Fibroblast of mammary gland (primary cell): ENCODE results near the gene KYNU.
A peak's percentile ranks its signal among the peaks of the same experiment; 100 is the strongest.

Source experiments
- DNase-seq: peaks from one replicate; pipeline ENCODE4 v3.0.0-alpha.2; 2010; ENCODE audit warnings: low read depth
- H3K4me3 ChIP-seq: 2 replicates; pipeline ENCODE4 v1.5.1; 2011; ENCODE audit warnings: low read depth, mild to moderate bottlenecking, low read length, moderate library complexity; ENCODE audit not compliant: control insufficient read depth
- CTCF ChIP-seq: conservative IDR thresholded peaks from 2 replicates; pipeline ENCODE4 v1.5.1; 2011; ENCODE audit warnings: low read depth, low read length, inconsistent platforms; ENCODE audit not compliant: control insufficient read depth, insufficient read depth

KYNU gene

DNA sequence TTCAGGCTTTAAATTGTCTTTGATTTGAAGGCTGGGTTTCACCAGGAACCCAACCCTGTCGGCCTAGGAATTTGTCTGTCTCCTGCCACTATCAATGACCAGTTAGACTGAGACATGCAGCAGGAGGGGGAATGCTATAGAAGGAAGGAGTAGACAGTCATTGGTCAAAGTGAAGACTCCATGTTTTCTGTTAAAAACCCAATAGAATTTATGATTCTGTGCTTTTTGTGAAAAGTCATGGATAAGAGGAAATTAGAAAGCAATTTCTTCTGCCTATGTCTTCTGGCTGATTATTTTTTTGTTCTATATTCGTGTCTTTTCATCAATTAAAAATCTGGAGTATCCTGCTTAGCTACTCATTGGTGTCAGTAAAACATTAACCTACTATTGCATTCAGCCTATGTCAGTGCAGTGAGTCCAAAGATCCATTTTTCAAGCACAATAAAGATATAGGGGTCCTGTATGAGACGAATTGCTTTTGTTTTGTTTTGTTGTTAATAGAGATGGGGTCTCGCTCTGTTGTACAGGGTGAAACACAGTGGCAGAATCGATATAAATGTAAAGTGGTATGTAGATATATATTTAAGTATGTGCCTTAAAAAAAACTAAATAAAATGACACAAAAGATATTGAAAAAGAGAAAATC is 7.9 kb upstream of the KYNU start:
- no peak for DNase-seq
- H3K4me3 ChIP-seq, result no peak overlapping the region
- TF ChIP-seq CTCF, result no peak

DNA sequence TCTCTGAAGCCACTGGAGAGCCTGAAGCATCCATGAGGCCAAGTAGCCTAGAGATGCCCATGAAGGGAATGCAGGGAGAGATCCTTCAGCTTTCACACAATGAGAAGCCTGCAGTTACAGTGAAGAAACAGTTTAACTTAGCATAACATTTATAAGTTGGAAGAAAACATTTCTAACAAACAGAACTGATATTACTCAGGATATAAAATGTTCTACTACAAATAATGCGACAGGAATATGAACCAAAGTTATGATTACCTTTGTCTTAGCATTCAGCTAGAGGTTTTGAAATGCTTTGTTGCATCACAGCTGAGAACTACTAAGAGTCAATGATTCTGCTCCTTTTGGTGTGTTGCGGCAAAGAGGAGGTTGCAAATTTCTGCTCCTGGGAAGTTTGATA is 6.9 kb upstream of the KYNU start:
- peak; percentile 26 for DNase-seq
- H3K4me3 ChIP-seq, result no peak overlapping the region
- TF ChIP-seq CTCF, result no peak

- DNase-seq, result no peak
- no peak for TF ChIP-seq CTCF
- H3K4me3 ChIP-seq, result no peak overlapping the region
Measured at GRCh38 chr2:142871396-142871795, 6.1 kb upstream of the KYNU start.

GRCh38 chr2:142872882-142873724 is 4.4 kb upstream of the KYNU start:
- no peak overlapping the region for H3K4me3 ChIP-seq
- no peak for TF ChIP-seq CTCF
- peak; percentile 97 for DNase-seq

GRCh38 chr2:142873831-142874287 is 3.6 kb upstream of the KYNU start:
- no peak for TF ChIP-seq CTCF
- H3K4me3 ChIP-seq, result no peak overlapping the region
- DNase-seq, result no peak

DNA sequence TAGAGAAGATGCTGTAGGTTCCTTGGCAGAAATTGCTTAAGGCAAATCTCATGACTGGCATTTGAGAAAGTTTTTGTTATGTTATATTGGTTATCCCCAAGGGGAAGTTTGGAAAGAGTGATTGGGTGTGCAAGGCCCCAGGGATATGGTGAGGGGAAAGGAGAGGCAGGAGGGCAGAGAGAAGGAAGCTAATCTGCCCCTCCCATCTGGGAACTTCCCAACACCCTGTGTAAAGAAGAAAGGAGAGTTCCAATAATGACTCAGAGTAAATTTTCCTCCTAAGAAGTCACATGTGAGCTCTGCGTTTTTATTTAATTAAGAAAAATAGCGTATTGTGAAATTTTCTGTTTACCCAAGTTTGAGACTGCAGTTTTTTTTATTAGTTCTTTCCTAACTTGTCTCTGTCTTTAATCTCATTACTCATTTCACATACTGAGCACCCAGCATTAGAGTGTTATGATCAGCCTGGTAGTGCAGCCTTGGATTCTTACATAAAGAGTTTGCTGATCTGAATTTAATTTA is 3.1 kb upstream of the KYNU start:
- H3K4me3 ChIP-seq, result no peak overlapping the region
- peak; percentile 98 for DNase-seq
- TF ChIP-seq CTCF, result no peak
